ENCODE results near the gene ENPP1. TPM values are rescaled to one million over a fixed set of nuclear protein-coding genes. Genes with fewer than 3 reads are reported as not detected.

The ENPP1 gene
- total and polyA plus RNA-seq, 9 of the 15 experiments (the other 6 are each of a cell fraction or from before 2014, with no cell fraction given), result 0.03 to 0.56 (median 0.14) TPM

DNA sequence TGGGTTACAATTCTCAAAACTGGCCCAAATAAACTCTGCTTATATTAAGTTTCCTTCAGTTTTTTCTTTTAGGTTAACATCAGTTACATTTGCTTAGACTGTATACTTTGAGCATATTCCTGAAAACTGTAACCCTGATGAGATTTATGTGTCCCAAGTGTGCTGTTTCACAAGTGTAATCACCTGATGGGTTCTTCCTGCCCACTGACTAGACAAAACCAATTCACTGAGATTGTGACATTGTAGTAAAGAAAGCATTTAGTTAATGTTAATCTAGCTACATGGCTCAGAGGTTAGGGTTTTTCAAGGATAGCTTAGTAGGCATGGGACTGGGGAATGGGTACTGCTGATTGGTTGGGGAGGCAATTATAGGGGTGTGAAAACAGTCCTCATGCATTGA, 89.8 kb downstream of the ENPP1 start:
- POLR2A ChIA-PET, result no interaction called here
- ATAC-seq, result no peak
- Histone ChIP-seq H2AFZ (ENCODE audit: low read depth, low read length) (no peak overlapping the region), H3K4me2 (ENCODE audit: insufficient read depth, low read length) (no peak overlapping the region), H3K4me1 (replicated peaks in 1 of 2; ENCODE audit: control insufficient read depth in 2 of 2, insufficient read depth in 2 of 2, low read length in 2 of 2) (no peaks in the 10 kb centered on the region), H3K36me3 (ENCODE audit: control insufficient read depth, insufficient read depth, low read length) (no peaks in the 10 kb centered on the region), H3K4me3 (no peak overlapping the region), H3K9me1 (ENCODE audit: control insufficient read depth, insufficient read depth, low read length) (no peaks in the 10 kb centered on the region), H3K79me2 (ENCODE audit: control insufficient read depth, insufficient read depth, low read length) (no peaks in the 10 kb centered on the region), H3K27ac (ENCODE audit: extremely low read depth, low read depth, low read length) (no peak overlapping the region), H3K27me3 (ENCODE audit: control insufficient read depth in 2 of 2, insufficient read depth in 2 of 2, low read length in 2 of 2) (no peaks in the 10 kb centered on the region), H3K9me3 (replicated peaks; ENCODE audit: control insufficient read depth, insufficient read depth, low read depth, low read length) (no peaks in the 10 kb centered on the region), H4K20me1 (replicated peaks; ENCODE audit: control insufficient read depth, insufficient read depth, low read length) (no peaks in the 10 kb centered on the region), H3K9ac (ENCODE audit: insufficient read depth in 1 of 2, low read depth in 2 of 2, low read length in 2 of 2) (no peak overlapping the region)
- no peak for TF ChIP-seq MCM3 (IDR thresholded peaks at IDR 0.05)
- no peak for TF ChIP-seq RUNX1 (IDR thresholded peaks at IDR 0.05; ENCODE audit: low read depth)
- TF ChIP-seq, protein P1, sequence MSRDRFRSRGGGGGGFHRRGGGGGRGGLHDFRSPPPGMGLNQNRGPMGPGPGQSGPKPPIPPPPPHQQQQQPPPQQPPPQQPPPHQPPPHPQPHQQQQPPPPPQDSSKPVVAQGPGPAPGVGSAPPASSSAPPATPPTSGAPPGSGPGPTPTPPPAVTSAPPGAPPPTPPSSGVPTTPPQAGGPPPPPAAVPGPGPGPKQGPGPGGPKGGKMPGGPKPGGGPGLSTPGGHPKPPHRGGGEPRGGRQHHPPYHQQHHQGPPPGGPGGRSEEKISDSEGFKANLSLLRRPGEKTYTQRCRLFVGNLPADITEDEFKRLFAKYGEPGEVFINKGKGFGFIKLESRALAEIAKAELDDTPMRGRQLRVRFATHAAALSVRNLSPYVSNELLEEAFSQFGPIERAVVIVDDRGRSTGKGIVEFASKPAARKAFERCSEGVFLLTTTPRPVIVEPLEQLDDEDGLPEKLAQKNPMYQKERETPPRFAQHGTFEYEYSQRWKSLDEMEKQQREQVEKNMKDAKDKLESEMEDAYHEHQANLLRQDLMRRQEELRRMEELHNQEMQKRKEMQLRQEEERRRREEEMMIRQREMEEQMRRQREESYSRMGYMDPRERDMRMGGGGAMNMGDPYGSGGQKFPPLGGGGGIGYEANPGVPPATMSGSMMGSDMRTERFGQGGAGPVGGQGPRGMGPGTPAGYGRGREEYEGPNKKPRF (IDR thresholded peaks at IDR 0.05; ENCODE audit: low read depth, low read length), result no peak
- no peak for TF ChIP-seq TCF7 (IDR thresholded peaks at IDR 0.05; ENCODE audit: borderline replicate concordance)
- no peak for TF ChIP-seq RBM34 (IDR thresholded peaks at IDR 0.05; ENCODE audit: borderline replicate concordance, insufficient read depth, low read length)
- no peak for TF ChIP-seq TBP (optimal IDR thresholded peaks at IDR 0.05; ENCODE audit: low read depth, low read length)
- TF ChIP-seq ESRRB (CRISPR knock-in tag; IDR thresholded peaks at IDR 0.05; ENCODE audit: borderline replicate concordance), result no peak
- no peak for FAIRE-seq
- intact Hi-C loops (cut with micrococcal nuclease) (no loop called here), in situ Hi-C loops (cut with MboI) (no loop called here)
- BruUV-seq (replicated peaks), result no TSS peak
- DNase-seq (ENCODE audit: extremely low read depth in 1 of 4, low spot score in 3 of 4), result no peak
- CTCF ChIA-PET (ENCODE audit: low intra/inter-chr PET ratio), result no interaction called here

Data from K562 (cell line).